Stimulated activated CD8-positive, alpha-beta memory T cell treated with anti-CD3 and anti-CD28 coated beads, Interleukin-7, amount 100 ng/mL, for 24 hours (primary cell): Measurements from ENCODE around the gene SMYD3.

ENCODE experiments used
- DNase-seq: peaks from one replicate; pipeline ENCODE4 v3.0.0-alpha.2; 2020; ENCODE audit warnings: low read depth

Gene SMYD3

DNA sequence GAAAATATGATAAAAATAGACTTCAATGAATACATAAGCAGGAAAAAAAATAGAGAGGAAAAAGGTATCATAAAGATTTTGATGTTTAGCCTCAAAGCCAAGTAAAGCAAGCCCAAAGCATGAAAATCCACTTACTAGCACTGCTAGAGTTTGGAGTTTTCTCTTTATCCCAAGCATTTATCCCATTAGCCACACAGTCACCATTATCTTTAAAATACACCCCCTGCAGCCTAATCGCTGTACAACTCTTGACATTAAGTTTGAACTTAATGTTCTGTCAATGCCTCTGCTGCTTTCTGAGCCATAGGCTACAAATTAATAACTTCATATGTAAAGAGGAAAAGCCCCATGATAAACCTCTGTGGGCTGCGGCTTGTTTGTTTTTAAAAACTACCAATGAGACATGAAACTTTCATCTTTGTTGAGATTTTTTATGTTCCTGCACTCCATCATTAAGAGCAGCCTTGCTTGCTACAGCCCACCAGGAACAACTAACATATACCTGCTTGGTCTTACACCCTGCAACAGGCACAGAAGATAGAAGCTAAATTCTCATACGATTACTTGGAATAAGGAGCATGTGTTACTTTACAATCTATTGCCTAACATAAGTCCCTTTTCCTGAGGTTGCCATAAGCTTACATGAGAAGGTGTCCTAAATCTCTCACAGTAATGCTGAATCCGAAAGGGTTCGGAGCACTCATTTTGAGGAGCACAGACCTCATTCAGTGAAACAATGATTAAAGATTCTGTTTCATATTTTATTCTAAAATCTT is 202.4 kb downstream of the SMYD3 start:
- DNase-seq: no peak

DNA sequence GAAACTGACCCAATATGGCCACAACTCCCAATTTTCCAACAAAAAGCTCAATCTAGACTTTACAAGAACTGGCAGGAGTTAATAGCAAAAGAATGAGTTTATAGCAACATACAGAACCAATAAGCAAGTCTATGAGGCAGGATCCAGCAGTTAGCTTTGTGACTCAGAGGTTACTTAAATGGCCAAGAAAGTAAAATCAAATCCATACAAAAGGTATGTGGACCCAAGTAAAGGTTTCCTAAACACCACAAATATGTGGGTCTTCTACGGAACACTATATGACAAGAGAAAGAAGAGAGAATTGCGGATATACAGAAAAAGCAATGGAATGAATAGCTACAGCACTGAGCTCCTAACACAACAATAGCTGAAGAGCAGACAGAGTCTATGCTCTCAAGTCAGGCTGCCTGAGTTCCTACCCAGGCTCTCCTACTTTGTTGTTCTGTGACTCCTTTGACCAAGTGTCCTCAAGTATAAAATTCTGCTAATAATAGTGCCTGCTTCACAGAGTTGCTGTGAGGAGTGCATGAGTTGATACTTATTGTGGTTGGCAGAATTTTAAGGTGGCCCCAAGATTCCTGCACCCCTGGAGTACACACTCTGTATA is 204.3 kb downstream of the SMYD3 start:
- DNase-seq: no peak

DNA sequence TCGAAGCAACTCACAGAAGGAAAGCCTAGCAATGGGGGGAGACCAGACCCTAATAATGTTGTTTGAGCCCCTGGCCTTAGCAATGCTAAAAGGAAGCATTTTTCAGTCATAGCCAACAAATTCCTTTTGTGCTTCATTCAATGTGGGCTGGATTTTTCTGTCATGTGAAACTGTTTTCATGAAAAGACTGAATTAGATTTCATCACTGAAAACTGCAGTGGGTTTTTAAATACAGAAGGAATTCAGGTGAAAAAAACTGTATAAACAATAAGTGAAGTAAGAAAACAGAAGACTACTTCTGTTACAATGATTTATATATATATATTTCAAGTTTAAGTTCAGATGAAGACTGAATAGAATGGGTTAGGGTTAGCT is 204.8 kb downstream of the SMYD3 start:
- DNase-seq: no peak

DNA sequence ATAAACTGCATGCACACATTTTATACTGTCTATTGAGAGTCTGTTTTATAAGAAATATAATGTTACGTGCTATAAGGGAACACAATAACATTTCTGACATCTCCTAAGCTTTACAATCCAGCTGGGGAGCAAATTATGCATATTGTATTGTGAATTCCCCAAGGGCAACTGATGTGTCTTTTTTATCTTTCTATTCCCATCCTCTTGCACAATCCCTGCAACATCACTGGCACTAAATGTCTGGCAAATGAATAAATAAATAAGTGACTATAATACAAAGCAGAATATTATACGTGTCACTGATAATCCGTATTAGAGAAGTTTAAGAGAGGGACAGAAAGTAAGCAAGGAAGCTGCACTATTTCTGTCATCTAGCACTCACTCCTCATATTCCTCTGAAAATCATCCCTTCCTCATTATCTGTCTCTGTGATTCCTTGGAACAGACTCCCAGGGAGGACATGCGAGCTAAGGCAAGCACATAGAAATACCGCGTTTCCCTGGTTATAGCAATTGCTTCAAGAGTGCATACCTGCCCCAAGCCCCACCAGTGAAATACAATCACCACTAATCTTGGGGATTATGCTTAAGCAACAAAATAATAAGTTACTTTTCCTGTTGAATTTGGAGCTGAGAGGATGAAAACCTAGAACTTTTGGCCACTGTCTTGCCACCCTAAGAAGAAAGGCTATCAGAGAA is 205.4 kb downstream of the SMYD3 start:
- no peak for DNase-seq

DNA sequence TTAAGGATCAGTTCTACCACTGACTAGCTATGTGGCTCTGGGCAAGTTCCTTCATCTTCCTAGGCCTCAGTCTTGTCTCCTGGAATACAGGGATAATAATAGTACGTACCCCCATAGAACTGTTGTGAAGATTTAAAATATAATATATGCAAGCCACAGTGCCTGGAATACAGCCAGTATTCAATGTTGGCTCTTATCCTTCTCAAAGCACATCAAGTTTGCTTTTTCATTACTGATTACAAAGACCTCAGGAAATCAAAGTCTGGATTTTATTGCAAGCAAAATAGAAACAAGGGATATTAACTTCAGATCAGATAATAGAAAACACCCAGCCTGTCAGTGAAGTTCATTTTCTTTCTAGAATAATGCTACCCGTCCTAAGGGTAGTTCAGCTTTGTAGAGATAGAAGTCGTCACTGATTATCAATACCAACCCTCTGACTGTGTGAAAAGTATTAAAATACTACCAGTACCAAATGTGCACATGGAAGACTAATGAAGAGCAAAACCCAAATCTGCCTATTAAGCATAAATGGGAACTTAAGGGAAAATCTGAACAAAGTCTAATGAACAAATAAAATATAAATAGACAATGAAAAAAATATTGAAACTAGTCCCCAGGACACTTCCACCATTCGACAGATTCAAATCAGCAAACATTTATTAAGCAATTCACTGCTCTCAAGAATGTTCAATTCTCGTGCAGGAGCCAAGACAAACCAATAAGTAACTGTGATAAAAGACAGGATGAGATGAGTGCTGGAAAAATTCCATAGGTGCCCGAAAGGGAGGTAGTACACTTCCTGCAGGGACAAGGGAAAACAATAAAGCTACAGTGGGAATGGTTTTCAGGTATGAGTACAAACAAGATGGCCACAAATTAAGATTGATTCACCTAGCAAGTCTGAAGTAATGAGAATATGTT is 206.2 kb downstream of the SMYD3 start:
- no peak for DNase-seq

DNA sequence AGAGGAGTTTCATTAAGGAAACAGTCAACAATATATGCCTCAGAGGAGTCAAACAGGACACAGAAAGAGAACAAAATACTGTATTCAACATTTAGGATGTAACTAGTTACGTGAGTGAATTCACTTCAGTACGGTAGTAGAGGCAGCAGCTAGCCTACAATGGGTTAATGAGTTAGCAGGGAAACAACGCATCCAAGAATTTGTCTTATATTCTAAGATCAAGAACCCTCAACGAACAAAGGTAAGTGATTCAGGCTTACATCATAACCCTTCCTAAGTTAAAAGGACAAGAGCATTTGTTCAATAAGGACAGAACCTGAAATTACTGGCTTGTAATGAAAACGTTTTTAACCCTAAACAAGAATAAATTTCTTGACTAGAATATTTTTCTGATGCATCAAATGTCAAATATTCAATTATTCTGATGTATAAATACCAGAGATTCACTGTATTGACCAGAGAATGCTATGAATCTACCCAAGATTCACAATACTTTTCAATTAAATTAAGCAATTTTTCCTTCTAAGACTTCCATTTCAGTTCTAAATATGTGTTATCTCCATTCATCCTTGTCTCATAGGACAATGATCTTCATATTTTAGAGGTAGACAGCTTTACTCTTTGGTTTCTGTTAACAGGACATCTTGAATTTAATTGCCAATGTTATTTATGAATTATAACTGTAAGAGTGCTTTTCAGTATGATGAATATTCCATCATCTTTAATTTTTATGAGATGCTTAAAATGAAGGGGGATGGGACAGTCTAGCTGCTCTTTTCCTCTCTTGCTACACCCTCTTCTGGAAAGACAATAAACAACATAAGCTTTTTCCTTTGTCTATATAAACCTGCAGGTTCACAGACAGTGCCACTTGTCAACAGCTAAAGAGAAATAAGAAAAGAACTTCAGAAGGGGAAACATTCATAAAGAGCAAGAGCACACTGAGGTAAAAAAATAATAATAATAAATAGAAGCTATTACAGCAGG is 209.5 kb downstream of the SMYD3 start:
- no peak for DNase-seq

DNA sequence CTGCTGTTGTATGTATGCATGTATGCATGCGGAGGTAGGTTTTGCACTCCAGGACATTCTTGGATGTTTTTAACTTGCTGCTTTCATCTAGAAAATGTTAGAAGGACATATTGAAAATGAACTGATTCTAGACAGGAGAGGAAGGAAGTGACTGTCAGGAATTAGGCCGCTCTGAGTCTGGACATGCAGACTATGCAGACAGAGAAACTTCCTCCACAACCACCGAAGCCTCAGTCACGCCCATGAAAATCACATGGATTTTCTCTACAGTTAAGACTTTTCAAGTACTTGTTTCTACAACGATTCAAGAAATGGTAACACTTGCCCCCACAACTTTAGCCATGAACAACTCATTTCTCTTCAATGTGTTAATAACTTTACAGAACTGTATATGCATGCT is 211.1 kb downstream of the SMYD3 start:
- DNase-seq: no peak

DNA sequence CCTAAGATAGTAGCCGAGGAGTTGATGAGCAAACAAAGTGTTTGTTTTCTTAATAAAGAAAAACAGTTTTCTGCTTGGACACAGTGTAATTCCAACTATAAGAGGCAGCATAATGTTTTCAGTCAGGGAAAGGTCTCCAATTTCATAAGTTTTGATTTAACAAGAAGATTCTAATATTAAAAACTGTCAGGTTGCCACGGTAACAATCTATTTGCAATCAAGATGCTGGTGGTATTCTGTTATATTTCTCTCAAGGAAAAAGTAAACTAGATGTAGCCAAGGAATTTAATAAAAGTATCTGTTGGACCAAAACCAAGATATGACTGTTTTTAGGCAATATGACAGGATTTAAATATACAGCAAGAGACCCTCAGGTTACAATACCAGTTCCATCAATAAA is 211.7 kb downstream of the SMYD3 start:
- no peak for DNase-seq

DNA sequence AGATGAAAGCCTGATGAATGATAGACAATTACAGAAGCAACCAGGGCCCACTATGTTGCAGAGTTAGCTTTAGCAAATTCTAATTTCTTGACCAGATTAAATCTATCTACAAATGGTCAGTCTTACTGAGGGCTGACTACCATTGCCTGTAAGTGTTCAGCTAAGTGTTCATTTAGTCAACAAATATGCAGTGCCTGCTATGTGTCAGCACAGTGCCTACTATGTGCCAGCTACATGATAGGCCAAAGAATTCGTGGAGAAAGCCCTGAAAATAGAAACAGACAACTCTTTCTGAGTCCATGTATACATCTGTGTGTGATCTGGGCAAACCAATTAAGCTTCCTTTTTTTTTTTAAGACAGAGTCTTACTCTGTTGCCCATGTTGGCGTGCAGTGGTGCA is 212.8 kb downstream of the SMYD3 start:
- no peak for DNase-seq

DNA sequence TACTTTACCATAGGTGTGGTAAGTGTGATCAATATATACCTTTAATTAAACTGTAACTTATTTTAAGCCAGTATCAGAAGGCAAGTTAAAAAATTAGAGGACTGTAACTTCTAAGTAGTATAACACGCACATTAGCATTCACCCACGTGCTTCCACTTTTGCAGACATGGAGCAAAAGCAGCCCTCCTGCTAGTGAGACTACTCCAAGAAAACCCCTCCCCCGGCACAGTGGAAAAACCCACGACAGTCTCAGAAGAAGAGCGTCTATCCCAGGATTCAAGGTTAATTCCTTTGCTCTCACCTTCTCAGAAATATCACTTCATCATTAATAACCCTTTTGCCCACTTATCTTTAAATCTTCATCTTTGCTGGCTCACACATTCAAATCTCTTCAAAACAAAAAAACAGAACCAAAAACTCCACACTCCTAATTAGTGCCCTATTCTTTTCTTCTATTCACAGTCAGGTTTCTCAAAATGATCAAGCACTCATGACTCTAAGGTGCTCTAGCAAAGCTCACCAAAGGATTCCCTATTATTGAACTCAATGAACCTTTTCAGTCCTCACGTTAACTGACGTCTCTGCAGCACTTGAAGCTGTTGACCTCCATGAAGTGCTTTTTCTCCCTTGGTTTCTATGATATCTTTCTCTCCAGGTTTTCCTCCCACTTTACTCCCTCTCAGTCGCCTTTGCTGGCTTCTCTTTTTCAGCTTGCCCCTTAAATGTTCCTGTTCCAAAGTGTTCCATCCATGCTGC is 213.5 kb downstream of the SMYD3 start:
- no peak for DNase-seq

DNA sequence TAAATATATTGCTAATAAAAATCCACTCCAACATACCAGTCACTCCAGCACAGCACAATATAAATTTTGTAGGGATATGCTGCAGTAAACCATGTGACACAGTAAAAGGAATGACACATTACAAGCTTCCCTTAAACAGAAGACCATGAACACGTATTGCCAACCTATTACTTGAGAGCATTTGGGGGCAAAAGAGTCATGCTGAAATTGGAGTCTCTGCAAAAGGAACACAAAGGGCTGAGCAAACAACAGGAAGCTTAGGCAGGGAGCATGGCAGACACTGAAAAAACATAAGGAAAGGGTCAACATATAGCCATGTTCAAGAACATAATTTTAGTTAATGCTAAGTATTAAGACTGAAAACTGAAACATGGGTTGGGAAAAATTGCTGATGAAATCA is 214.5 kb downstream of the SMYD3 start:
- DNase-seq: no peak

DNA sequence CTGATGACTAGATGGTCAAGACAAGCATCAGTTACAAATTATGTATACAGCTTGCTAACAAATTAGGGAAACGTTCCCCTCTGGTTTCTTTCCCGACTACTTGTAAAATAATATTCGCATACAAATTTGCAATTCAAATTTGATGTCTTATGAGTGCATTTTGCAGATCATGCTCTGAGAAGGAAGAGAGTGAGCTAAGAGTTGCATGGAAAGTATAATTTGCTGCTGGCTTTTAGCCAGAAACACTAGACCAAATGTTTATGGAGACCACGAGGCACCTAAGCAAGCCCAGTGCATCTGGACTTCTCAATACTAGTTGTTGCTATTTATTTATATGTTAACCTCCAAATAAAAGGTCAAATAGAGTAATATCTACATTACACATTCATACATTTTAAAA is 216.0 kb downstream of the SMYD3 start:
- DNase-seq: no peak

DNA sequence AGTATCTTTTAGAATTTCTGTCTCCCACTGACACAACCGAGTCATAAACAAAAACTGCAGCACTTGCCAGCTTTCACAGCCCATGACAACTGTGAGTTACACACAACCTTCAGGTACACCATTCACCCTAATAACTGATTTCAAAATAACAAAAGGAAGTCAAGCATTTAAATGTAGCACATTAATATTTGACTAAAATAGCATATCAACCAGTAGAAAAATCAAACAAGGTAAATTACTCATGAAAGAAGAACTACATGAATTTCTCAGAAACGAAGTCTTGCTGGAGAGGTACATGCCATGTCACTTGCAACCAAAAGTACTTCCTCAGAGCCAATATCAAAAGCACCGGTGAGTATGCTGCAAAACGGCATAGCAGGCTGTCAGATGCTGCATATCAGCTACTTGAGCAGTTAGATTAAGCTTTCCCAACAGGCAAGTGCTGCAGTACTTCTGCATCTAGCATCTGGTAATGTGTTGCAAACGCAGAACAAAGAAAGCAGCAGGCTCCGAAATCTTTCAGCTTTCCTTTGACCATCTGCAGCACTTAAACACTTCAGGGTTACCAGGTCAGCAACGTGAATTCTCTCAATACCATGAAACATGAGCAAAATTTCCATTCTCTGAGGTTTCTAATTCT is 223.2 kb downstream of the SMYD3 start:
- no peak for DNase-seq

DNA sequence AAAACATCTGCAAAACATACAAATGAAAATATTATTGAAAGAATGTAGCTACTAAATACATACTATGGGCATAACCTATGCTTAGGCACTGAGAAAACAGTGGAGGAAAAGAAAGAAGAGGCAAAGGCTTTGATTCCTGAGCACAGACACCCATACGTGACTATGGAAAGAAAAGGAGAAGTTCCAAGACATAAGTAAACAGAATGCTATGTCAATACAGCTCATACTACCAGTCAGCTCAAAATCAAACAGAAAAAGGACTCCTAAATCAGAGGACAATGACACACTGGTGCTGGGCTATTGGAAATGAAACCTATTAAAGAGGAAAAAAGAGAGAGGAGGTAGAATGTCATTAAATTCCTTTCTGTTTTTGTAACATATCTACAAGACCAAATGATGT is 225.4 kb downstream of the SMYD3 start:
- no peak for DNase-seq

DNA sequence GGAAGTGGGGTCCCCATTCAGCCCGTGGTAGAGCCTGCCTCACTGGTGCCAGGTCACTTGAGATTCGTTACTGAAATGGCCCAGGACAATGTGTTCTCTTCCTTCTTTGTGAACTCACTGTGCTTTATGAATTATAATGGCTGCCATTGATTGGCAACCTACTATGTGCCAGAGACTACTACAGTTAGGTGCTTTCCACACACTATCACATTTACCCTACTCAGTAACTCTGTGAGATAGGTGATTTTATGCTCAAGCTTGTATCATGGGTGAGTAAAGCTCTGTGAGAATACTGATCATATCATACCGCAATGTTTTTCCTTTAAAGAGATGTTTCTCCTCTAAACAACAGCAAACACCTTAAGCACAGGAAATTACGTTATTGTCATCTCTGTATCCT is 225.9 kb downstream of the SMYD3 start:
- no peak for DNase-seq

DNA sequence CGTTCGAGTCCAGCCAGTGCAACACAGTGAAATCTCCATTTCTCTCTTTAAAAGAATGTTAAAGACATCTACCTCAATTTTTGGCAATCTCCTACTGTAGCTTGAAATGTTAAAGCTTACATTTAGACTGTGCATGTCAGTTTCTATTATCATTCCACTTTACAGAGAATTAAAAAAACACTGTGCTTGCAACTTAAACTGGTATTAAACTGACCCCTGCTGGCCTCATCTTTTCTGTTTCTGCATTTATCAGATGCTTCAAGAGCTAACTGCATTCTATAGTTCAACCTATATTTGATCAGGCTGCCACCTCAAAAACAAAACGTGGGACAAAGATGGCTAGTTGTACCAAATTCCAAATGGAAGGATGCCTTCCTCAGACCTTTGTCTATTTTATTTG is 226.5 kb downstream of the SMYD3 start:
- no peak for DNase-seq

DNA sequence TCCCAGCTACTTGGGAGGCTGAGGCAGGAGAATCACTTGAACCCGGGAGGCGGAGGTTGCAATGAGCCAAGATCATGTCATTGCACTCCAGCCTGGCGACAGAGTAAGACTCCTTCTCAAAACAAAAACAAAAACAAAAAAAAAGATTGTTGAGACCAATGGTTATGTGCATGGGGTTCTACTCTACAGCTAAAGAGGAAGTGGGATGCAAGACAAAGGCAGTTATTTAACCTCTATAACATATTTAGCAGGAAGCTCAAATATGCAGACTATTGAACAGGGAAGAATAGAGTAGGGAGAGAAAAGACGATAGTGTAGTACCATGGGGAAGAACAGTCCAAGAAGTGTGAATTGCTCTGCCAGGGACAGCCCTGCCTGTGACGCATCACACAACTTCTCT is 227.7 kb downstream of the SMYD3 start:
- DNase-seq: no peak

DNA sequence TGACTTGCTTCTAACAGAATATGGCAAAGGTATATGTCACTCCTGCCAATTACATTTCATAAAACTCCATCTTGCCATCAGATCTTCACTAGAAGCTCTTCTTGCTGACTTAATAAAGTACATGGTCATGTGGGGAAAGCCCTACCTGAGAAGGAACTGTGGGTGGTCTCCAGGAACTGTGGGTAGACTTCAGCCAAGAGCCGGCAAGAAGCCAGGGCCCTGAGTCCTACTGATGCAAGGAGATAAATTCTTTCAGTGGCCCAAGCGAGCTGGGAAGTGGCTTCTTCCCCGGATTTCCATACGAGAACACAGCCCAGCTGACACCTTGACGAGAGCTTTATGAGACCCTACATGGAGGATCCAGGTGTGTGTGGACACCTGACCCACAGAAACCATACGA is 228.7 kb downstream of the SMYD3 start:
- DNase-seq: no peak

DNA sequence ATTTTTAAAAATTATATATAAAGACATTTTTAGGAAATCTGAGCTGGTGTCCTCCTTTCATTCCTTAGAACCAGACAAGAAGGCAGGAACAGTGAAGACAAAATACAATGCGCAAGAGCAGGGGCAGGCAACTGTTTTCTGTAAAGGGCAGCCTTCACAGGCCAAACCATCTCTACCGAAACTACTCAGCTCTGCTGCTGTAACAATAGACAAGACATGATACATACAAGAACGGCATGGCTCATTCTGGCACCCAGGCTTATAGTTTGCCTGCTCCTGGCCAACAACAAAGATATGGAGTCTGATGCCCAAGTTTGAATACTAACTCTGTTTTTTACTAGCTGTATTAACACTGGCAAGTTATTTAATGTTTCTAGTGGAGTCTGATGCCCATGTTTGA is 232.0 kb downstream of the SMYD3 start:
- no peak for DNase-seq

DNA sequence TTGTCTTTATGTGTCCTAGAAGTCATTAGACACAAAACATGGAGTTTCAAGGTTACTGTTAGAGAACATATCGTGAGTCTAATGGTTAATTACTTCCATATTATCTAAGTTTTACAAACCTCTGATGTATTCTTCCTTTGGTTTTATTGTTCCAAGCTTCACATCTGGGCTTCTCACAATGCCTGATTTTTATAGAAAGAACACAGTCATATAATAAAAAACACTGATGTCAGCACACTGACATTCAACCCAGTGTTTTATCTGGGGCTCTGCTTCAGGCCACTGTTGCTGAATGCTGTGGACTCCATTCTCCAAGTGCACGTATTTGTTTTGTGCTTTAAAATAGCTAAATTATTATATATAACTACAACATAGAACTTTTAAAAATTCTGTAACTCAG is 232.9 kb downstream of the SMYD3 start:
- DNase-seq: no peak
